Natural killer cell (primary cell): ENCODE results near the gene LAMP2. TPM values are rescaled to one million over a fixed set of nuclear protein-coding genes. Genes with fewer than 3 reads are reported as not detected.

Source experiments
- ATAC-seq, 3 donors: fragments of 150-1000 bp in 2 of 3; fragments of 200-7000 bp in 1 of 3; cut with Tn5 transposase; 1 replicate in 1 of 3; 2 replicates in 2 of 3; pipeline ENCODE4 v1.10.0; 2021; ENCODE audit warnings: mild to moderate bottlenecking in 2 of 3, moderate library complexity in 2 of 3
- DNase-seq, 2 donors: peaks; one replicate each; pipeline versions ENCODE4 v3.0.0 to v3.0.0-alpha.2; 2013 to 2021; ENCODE audit warnings: mixed read lengths in 1 of 2
- H3K27ac ChIP-seq: one replicate; pipeline ENCODE4 v1.5.1; 2013; ENCODE audit warnings: mild to moderate bottlenecking, low read length
- H3K27me3 ChIP-seq: one replicate; pipeline ENCODE4 v1.6.1; 2013; ENCODE audit warnings: low read length; ENCODE audit not compliant: control insufficient read depth, insufficient read depth
- H3K36me3 ChIP-seq: one replicate; pipeline ENCODE4 v1.6.1; 2013; ENCODE audit warnings: low read length; ENCODE audit not compliant: control insufficient read depth, insufficient read depth
- H3K4me1 ChIP-seq: one replicate; pipeline ENCODE4 v1.6.1; 2013; ENCODE audit warnings: low read length; ENCODE audit not compliant: control insufficient read depth, insufficient read depth
- H3K4me3 ChIP-seq: one replicate; pipeline ENCODE4 v1.5.1; 2013; ENCODE audit warnings: low read length
- H3K9me3 ChIP-seq: one replicate; pipeline ENCODE4 v1.6.1; 2013; ENCODE audit warnings: low read length; ENCODE audit not compliant: control insufficient read depth, insufficient read depth
- H3K27ac Mint-ChIP-seq, 2 donors: one replicate each; pipeline ENCODE4 v1.8.0; 2022; ENCODE audit warnings: mild to moderate bottlenecking in 2 of 2, mixed read lengths in 2 of 2, moderate library complexity in 1 of 2
- H3K27me3 Mint-ChIP-seq, 2 donors: one replicate each; pipeline ENCODE4 v1.8.0; 2022; ENCODE audit warnings: low read depth in 2 of 2, mixed read lengths in 2 of 2
- H3K36me3 Mint-ChIP-seq: one replicate; pipeline ENCODE4 v1.8.0; 2022; ENCODE audit warnings: mixed read lengths
- H3K4me1 Mint-ChIP-seq, 2 donors: one replicate each; pipeline ENCODE4 v1.8.0; 2022; ENCODE audit warnings: mixed read lengths in 2 of 2
- H3K4me3 Mint-ChIP-seq: one replicate; pipeline ENCODE4 v1.8.0; 2022; ENCODE audit warnings: mild to moderate bottlenecking, moderate library complexity, mixed read lengths
- H3K9me3 Mint-ChIP-seq, 2 donors: one replicate each; pipeline ENCODE4 v1.8.0; 2022; ENCODE audit warnings: mixed read lengths in 2 of 2
- WGBS: methylation state at CpG from one replicate; pipeline ENCODE4 v1.1.7; 2013; ENCODE audit warnings: missing lambda C conversion rate; ENCODE audit not compliant: insufficient coverage; 5-methylcytosine and 5-hydroxymethylcytosine counted together
- intact Hi-C: fragments of 100-400 bp; cut with micrococcal nuclease; formaldehyde crosslinking; loops from one replicate; pipeline ENCODE4 v1.14.2; 2022
- total RNA-seq, 4 donors: library from RNA; stranded (reverse); fragments of 120-200 nt in 1 of 4; gene quantifications; one replicate each; pipeline versions ENCODE4 v1.2.3 to v1.2.4, GENCODE V29; 2013 to 2022
- TF ChIP-seq, protein P1 (sequence below): fragments of 200-600 bp; IDR thresholded peaks from one replicate; pipeline ENCODE4 v1.8.0; 2022; ENCODE audit warnings: antibody characterized with exemption

Gene LAMP2
- total RNA-seq, 3 donors from 2014 or later (not counting 1 experiment from before 2014, with no cell fraction given), result 33.8 to 45.8 (median 39.1) TPM

DNA sequence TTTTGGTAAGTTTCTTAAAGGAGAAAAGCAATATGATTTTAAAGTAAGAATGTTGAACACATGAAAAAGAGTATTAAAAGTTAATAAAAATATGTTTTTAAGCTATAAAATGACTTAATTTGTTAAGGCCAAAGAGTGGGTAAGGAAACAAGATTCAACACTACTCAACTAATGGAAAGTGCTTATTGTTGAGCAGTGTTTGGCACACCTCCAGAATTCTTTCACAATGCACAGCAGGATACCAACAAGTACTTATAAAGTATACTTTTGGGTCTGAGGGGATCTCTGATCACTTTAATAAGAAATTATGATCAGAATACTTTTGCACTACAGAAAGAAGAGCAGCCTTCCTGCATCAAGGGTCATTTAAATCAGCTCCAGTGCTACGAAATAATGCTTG, 5.9 kb downstream of the LAMP2 start:
- no peak for ATAC-seq
- Mint-ChIP-seq H3K4me3 (no peak overlapping the region), H3K36me3 (no peaks in the 10 kb centered on the region), H3K27me3 (no peaks in the 10 kb centered on the region), H3K27ac (no peak overlapping the region), H3K9me3 (no peaks in the 10 kb centered on the region), H3K4me1 (peaks cover 25 to 38% of the 10 kb centered on the region in 2 donors)
- H3K27me3 ChIP-seq, result no peaks in the 10 kb centered on the region
- no peak overlapping the region for H3K4me3 ChIP-seq
- no peaks in the 10 kb centered on the region for H3K9me3 ChIP-seq
- WGBS, result no CpG with 5 or more reads among the region's 1 CpG
- no peaks in the 10 kb centered on the region for H3K36me3 ChIP-seq
- TF ChIP-seq, protein P1, sequence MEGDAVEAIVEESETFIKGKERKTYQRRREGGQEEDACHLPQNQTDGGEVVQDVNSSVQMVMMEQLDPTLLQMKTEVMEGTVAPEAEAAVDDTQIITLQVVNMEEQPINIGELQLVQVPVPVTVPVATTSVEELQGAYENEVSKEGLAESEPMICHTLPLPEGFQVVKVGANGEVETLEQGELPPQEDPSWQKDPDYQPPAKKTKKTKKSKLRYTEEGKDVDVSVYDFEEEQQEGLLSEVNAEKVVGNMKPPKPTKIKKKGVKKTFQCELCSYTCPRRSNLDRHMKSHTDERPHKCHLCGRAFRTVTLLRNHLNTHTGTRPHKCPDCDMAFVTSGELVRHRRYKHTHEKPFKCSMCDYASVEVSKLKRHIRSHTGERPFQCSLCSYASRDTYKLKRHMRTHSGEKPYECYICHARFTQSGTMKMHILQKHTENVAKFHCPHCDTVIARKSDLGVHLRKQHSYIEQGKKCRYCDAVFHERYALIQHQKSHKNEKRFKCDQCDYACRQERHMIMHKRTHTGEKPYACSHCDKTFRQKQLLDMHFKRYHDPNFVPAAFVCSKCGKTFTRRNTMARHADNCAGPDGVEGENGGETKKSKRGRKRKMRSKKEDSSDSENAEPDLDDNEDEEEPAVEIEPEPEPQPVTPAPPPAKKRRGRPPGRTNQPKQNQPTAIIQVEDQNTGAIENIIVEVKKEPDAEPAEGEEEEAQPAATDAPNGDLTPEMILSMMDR, result no peak
- H3K4me1 ChIP-seq, result peaks cover 10% of the 10 kb centered on the region
- H3K27ac ChIP-seq, result no peak overlapping the region
- DNase-seq, result peak in 1 of 2 donors; percentile 14
- intact Hi-C loops, result no loop called here

DNA sequence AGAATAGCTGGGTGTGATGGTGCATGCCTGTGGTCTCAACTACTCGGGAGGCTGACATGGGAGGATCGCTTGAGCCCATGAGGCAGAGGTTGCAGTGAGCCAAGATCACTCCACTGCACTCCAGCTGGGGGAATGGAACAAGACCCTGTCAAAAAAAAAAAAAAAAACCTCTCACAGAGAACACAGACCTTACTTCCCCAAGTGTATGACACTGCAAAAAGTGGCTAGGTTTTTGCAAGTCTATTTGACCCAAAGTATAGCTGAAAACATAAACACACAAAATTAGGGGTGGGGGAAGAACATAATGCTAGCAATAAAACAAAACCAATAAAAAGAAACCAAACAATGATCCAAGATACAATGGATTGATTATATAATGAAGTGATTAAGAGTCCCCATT, 6.7 kb downstream of the LAMP2 start:
- Mint-ChIP-seq H3K36me3 (no peaks in the 10 kb centered on the region), H3K27ac (no peak overlapping the region), H3K27me3 (no peaks in the 10 kb centered on the region), H3K9me3 (no peaks in the 10 kb centered on the region), H3K4me3 (no peak overlapping the region), H3K4me1 (peaks cover 29 to 37% of the 10 kb centered on the region in 2 donors)
- H3K4me3 ChIP-seq, result no peak overlapping the region
- no peak overlapping the region for H3K27ac ChIP-seq
- no peaks in the 10 kb centered on the region for H3K27me3 ChIP-seq
- no peak for DNase-seq
- H3K36me3 ChIP-seq, result no peaks in the 10 kb centered on the region
- TF ChIP-seq, protein P1, result no peak
- intact Hi-C loops, result no loop called here
- peaks cover 10% of the 10 kb centered on the region for H3K4me1 ChIP-seq
- no peaks in the 10 kb centered on the region for H3K9me3 ChIP-seq
- ATAC-seq, result no peak
- 29% methylated on average over 1 of the region's 2 CpGs for WGBS

DNA sequence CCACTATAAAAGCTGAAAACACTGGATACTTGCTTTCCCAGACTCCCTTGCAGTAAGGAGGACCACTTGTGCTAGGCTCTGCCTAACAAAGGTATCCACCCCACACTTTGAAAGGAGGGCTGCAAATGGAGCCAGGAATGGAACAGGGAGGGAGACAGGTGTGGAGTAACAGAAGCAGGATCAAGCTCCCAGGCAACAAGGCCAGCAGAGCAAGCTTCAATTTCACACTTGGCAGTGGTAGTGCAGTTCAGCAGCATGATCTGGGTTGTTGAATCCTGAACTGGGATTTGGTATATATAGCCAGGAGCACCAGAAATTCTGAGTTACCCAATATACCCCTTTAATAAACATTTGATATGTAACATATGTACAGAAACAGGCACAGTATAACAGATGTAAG, 9.8 kb downstream of the LAMP2 start:
- intact Hi-C loops, result loop anchor here (10.0 kb wide), 1 partner anchor 215 kb away; no protein-coding TSS in a partner anchor
- DNase-seq, result no peak
- Histone ChIP-seq H3K27ac (no peak overlapping the region), H3K4me3 (no peak overlapping the region), H3K36me3 (no peaks in the 10 kb centered on the region), H3K27me3 (no peaks in the 10 kb centered on the region), H3K4me1 (peaks cover 8% of the 10 kb centered on the region), H3K9me3 (no peaks in the 10 kb centered on the region)
- H3K9me3 Mint-ChIP-seq, result no peaks in the 10 kb centered on the region
- H3K36me3 Mint-ChIP-seq, result no peaks in the 10 kb centered on the region
- ATAC-seq, result no peak
- TF ChIP-seq, protein P1, result no peak
- H3K27ac Mint-ChIP-seq, result peak overlapping the region; percentile 15 to 71
- H3K4me3 Mint-ChIP-seq, result no peak overlapping the region
- H3K4me1 Mint-ChIP-seq, result peaks cover 28 to 29% of the 10 kb centered on the region in 2 donors
- H3K27me3 Mint-ChIP-seq, result no peaks in the 10 kb centered on the region

DNA sequence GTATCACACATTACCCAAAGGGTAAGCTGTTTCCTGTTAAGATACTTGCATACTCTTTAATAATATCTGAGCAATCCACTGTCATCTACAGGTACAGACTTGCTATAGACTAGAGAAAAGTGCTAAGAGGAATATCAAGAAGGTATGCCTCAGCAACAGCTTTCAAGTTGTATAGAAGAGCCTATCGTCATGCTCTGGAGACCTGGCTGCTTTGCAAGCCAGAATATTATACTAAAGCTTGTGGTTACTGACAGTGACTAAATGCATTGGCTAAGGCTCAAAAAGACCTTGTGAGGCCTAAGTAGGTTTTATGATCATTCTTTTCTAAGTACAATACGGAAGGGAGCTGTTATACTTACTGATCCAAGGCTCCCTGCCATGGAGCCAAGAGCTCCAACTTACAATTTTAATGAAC, 11.3 kb downstream of the LAMP2 start:
- peaks cover 2% of the 10 kb centered on the region for H3K36me3 ChIP-seq
- peak overlapping the region; percentile 54 to 73 for H3K27ac Mint-ChIP-seq
- peaks cover 28 to 31% of the 10 kb centered on the region in 2 donors for H3K4me1 Mint-ChIP-seq
- H3K27ac ChIP-seq, result no peak overlapping the region
- TF ChIP-seq, protein P1, result no peak
- no peaks in the 10 kb centered on the region for H3K36me3 Mint-ChIP-seq
- no peaks in the 10 kb centered on the region for H3K9me3 ChIP-seq
- H3K4me3 ChIP-seq, result no peak overlapping the region
- no peaks in the 10 kb centered on the region for H3K9me3 Mint-ChIP-seq
- DNase-seq, result peak in 1 of 2 donors; percentile 30
- ATAC-seq, result peak; percentile 53 to 77 (median 74)
- intact Hi-C loops, result loop anchor here (10.0 kb wide), 1 partner anchor 213 kb away; no protein-coding TSS in a partner anchor
- H3K4me3 Mint-ChIP-seq, result peak overlapping the region; percentile 73
- 21% methylated on average over 2 of the region's 2 CpGs for WGBS
- peaks cover 8% of the 10 kb centered on the region for H3K4me1 ChIP-seq
- H3K27me3 ChIP-seq, result no peaks in the 10 kb centered on the region
- H3K27me3 Mint-ChIP-seq, result no peaks in the 10 kb centered on the region
